ENCODE data around the gene DEXI. TPM values are rescaled to one million over a fixed set of nuclear protein-coding genes. Genes with fewer than 3 reads are reported as not detected.
"Not testable (repeated sequence)": the region's sequence is repeated elsewhere in the genome, so short reads cannot be mapped to it uniquely, and the experiment has no call there.

The DEXI gene
- total RNA-seq, 2 donors from 2014 or later, result 31.5 to 32.0 TPM

DNA sequence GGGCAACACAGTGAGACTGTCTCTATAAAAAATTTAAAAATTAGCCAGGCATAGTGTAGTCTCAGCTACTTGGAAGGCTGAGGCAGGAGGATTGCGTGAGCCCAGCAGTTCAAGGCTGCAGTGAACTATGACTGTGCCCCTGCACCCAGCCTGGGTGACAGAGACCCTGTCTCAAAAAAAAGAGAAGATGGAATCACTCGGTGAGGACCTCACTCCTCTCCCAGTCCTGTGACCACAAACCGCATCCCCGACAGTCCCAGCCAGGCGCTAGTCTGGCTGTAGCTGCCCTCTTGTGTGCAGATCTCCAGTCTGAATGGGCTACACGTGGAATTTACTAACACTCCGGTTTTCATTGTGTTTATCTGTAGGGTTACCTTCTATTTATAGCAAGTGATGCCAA lies 11.1 kb downstream of the DEXI start:
- Mint-ChIP-seq H3K9me3 (no peaks in the 10 kb centered on the region), H3K27me3 (ENCODE audit: insufficient read depth) (no peaks in the 10 kb centered on the region), H3K36me3 (ENCODE audit: low read depth) (peaks cover 33% of the 10 kb centered on the region), H3K4me1 (no peaks in the 10 kb centered on the region), H3K27ac (no peak overlapping the region), H3K4me3 (no peak overlapping the region)
- WGBS, 2 experiments (ENCODE audit: insufficient coverage in 1 of 2, insufficient read length in 1 of 2), result 85 to 95% methylated on average over 5 to 7 of the region's 7 CpGs
- no peak overlapping the region for H3K4me3 ChIP-seq (ENCODE audit: low read length)
- no peak overlapping the region for H3K27ac ChIP-seq (ENCODE audit: low read depth, low read length)
- H3K36me3 ChIP-seq (ENCODE audit: control insufficient read depth, insufficient read depth, low read length), result peaks cover 15% of the 10 kb centered on the region
- H3K4me1 ChIP-seq (ENCODE audit: control insufficient read depth, insufficient read depth, low read length), result no peaks in the 10 kb centered on the region
- no peak overlapping the region for H3K9ac ChIP-seq (ENCODE audit: extremely low read depth, low read length, poor library complexity, severe bottlenecking)
- no peak for DNase-seq
- H3K27me3 ChIP-seq (ENCODE audit: control insufficient read depth, insufficient read depth, low read length, poor library complexity, severe bottlenecking), result no peaks in the 10 kb centered on the region
- TF ChIP-seq, protein P1, sequence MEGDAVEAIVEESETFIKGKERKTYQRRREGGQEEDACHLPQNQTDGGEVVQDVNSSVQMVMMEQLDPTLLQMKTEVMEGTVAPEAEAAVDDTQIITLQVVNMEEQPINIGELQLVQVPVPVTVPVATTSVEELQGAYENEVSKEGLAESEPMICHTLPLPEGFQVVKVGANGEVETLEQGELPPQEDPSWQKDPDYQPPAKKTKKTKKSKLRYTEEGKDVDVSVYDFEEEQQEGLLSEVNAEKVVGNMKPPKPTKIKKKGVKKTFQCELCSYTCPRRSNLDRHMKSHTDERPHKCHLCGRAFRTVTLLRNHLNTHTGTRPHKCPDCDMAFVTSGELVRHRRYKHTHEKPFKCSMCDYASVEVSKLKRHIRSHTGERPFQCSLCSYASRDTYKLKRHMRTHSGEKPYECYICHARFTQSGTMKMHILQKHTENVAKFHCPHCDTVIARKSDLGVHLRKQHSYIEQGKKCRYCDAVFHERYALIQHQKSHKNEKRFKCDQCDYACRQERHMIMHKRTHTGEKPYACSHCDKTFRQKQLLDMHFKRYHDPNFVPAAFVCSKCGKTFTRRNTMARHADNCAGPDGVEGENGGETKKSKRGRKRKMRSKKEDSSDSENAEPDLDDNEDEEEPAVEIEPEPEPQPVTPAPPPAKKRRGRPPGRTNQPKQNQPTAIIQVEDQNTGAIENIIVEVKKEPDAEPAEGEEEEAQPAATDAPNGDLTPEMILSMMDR (conservative IDR thresholded peaks at IDR 0.05), result no peak
- H3K9me3 ChIP-seq (ENCODE audit: control insufficient read depth, low read length), result no peaks in the 10 kb centered on the region

DNA sequence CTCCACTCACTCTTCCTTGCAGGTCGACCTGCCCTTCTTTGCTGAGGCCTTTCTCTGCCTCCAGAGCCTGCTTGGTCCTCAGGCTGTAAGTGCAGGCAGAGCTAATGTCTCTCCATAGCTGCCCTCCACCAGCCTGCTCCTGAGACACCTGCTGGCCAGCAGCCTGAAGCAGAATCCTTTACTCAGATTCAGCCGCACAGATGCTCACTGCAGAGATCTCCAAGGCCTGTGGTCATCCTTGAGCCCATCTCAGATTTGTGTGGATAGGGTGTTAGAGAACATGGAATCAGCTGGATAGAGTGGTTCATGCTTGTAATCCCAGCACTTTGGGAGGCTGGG lies 11.5 kb downstream of the DEXI start:
- Histone ChIP-seq H3K27ac (ENCODE audit: low read depth, low read length) (no peak overlapping the region), H3K27me3 (ENCODE audit: control insufficient read depth, insufficient read depth, low read length, poor library complexity, severe bottlenecking) (no peaks in the 10 kb centered on the region), H3K4me1 (ENCODE audit: control insufficient read depth, insufficient read depth, low read length) (no peaks in the 10 kb centered on the region), H3K9me3 (ENCODE audit: control insufficient read depth, low read length) (no peaks in the 10 kb centered on the region), H3K4me3 (ENCODE audit: low read length) (no peak overlapping the region), H3K9ac (ENCODE audit: extremely low read depth, low read length, poor library complexity, severe bottlenecking) (no peak overlapping the region), H3K36me3 (ENCODE audit: control insufficient read depth, insufficient read depth, low read length) (peaks cover 15% of the 10 kb centered on the region)
- H3K27ac Mint-ChIP-seq, result no peak overlapping the region
- TF ChIP-seq, protein P1 (conservative IDR thresholded peaks at IDR 0.05), result peak; percentile 54
- DNase-seq, result no peak
- H3K4me1 Mint-ChIP-seq, result no peaks in the 10 kb centered on the region
- no peaks in the 10 kb centered on the region for H3K27me3 Mint-ChIP-seq (ENCODE audit: insufficient read depth)
- H3K36me3 Mint-ChIP-seq (ENCODE audit: low read depth), result peaks cover 34% of the 10 kb centered on the region
- WGBS, 2 experiments (ENCODE audit: insufficient coverage in 1 of 2, insufficient read length in 1 of 2), result 84 to 85% methylated on average over 2 of the region's 2 CpGs
- H3K9me3 Mint-ChIP-seq, result no peaks in the 10 kb centered on the region
- no peak overlapping the region for H3K4me3 Mint-ChIP-seq

DNA sequence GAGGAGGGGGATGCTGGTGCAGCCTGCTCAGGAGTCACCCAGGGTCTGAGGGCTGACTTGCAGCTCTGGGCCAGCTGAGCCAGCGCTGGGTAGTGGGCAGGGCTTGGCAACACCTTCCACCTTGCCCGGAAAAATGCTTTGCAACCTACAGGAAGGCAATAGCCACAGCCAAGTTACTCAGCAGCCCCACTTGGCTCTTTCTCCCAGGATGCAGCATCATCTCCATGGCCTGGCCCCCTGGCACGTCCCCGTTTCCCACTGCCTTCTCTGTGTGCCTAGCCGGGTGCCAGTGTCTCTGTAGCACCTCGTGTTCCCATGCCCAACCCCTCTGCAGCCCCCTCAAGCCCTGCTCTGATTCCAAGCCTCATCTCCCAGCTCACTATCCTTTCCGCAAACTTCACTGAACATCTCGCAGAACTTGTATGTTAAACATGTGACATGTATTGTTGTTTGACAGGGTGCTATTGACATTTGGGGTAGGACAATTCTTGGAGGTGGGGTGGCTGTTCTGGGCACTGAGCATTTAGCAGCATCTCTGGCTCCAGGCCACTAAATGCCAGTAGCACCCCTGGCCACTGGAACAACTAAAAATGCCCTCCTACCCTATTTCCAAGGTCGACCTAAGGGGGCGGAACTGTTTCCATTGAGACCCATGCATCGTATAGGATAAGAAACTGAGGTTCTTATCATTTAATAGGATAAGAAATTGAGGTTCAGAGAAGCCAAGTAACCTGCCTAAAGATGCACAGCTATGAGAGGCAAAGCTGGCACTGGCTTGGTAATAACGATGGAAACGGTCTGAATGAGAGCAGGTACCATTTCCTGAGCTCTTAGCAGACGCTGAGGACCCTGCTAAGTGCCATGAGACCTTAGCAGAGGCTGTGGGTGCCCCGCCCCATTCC lies 12.2 kb downstream of the DEXI start:
- Histone ChIP-seq H3K9me3 (ENCODE audit: control insufficient read depth, low read length) (no peaks in the 10 kb centered on the region), H3K4me3 (ENCODE audit: low read length) (no peak overlapping the region), H3K27me3 (ENCODE audit: control insufficient read depth, insufficient read depth, low read length, poor library complexity, severe bottlenecking) (no peaks in the 10 kb centered on the region), H3K36me3 (ENCODE audit: control insufficient read depth, insufficient read depth, low read length) (peaks cover 15% of the 10 kb centered on the region), H3K27ac (ENCODE audit: low read depth, low read length) (no peak overlapping the region), H3K4me1 (ENCODE audit: control insufficient read depth, insufficient read depth, low read length) (no peaks in the 10 kb centered on the region), H3K9ac (ENCODE audit: extremely low read depth, low read length, poor library complexity, severe bottlenecking) (no peak overlapping the region)
- H3K4me3 Mint-ChIP-seq, result no peak overlapping the region
- DNase-seq, result no peak
- no peaks in the 10 kb centered on the region for H3K27me3 Mint-ChIP-seq (ENCODE audit: insufficient read depth)
- 91 to 92% methylated on average over 8 to 15 of the region's 15 CpGs for WGBS, 2 experiments (ENCODE audit: insufficient coverage in 1 of 2, insufficient read length in 1 of 2)
- H3K9me3 Mint-ChIP-seq, result no peaks in the 10 kb centered on the region
- peaks cover 38% of the 10 kb centered on the region for H3K36me3 Mint-ChIP-seq (ENCODE audit: low read depth)
- TF ChIP-seq, protein P1 (conservative IDR thresholded peaks at IDR 0.05), result no peak
- H3K27ac Mint-ChIP-seq, result no peak overlapping the region
- H3K4me1 Mint-ChIP-seq, result no peaks in the 10 kb centered on the region

DNA sequence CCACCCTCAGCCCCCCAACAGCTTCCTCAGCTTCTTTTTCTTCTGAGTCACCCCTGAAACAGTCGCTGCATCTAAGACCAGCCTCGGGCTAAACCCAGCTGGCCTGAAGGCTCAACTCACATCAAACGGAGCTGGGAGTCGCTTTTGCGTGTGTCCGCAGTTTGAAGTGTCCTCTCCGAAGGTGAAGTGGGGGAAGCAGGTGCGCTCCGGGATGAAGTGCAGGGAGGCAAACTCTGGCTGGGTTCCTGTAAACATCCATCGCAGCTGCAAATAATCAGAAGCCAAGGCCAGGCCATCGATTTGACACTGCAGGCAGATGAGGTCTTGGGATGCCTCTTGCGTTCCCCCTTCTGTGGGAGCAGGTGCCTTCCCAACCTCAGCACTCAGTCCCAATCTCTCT lies 13.2 kb downstream of the DEXI start:
- not testable (repeated sequence) for H3K27ac ChIP-seq (ENCODE audit: low read depth, low read length); H3K4me1 ChIP-seq (ENCODE audit: control insufficient read depth, insufficient read depth, low read length); H3K4me3 ChIP-seq (ENCODE audit: low read length); H3K4me1 Mint-ChIP-seq; H3K27me3 ChIP-seq (ENCODE audit: control insufficient read depth, insufficient read depth, low read length, poor library complexity, severe bottlenecking); H3K9me3 ChIP-seq (ENCODE audit: control insufficient read depth, low read length); DNase-seq; H3K27ac Mint-ChIP-seq; H3K4me3 Mint-ChIP-seq; H3K9ac ChIP-seq (ENCODE audit: extremely low read depth, low read length, poor library complexity, severe bottlenecking); H3K27me3 Mint-ChIP-seq (ENCODE audit: insufficient read depth); H3K9me3 Mint-ChIP-seq
- 90 to 93% methylated on average over 9 to 12 of the region's 12 CpGs for whole genome bisulfite sequencing, 2 experiments (ENCODE audit: insufficient coverage in 1 of 2, insufficient read length in 1 of 2)
- H3K36me3 ChIP-seq (ENCODE audit: control insufficient read depth, insufficient read depth, low read length), result peaks cover 15% of the 10 kb centered on the region
- peaks cover 38% of the 10 kb centered on the region for H3K36me3 Mint-ChIP-seq (ENCODE audit: low read depth)

Data from endodermal cell (in vitro differentiated cells).